ENCODE results near the gene R3HDM1. TPM values are rescaled to one million over a fixed set of nuclear protein-coding genes. Genes with fewer than 3 reads are reported as not detected.

R3HDM1 gene
- total RNA-seq, 1 donor = 12.3 TPM

- TF ChIP-seq CTCF (IDR thresholded peaks at IDR 0.05; ENCODE audit: extremely low read depth, low read depth, low read length) = no peak
- DNase-seq (ENCODE audit: insufficient read length, low spot score, missing footprints) = no peak
- no peak overlapping the region for H2AFZ ChIP-seq (ENCODE audit: low read length)
- H3K27ac ChIP-seq (ENCODE audit: low read depth, low read length) = no peak overlapping the region
- H4K20me1 ChIP-seq (ENCODE audit: insufficient read depth, low read length) = no peaks in the 10 kb centered on the region
- peaks cover 4% of the 10 kb centered on the region for H3K4me1 ChIP-seq (ENCODE audit: insufficient read depth, low read length)
- H3K36me3 ChIP-seq (ENCODE audit: insufficient read depth, low read length) = peaks cover 79% of the 10 kb centered on the region
- H3K4me2 ChIP-seq (ENCODE audit: insufficient read depth, low read length) = no peak overlapping the region
- no peak overlapping the region for H3K4me3 ChIP-seq (ENCODE audit: insufficient read depth, low read length)
- no peaks in the 10 kb centered on the region for H3K27me3 ChIP-seq (ENCODE audit: insufficient read depth, low read length)
- H3K9me3 ChIP-seq (ENCODE audit: low read depth, low read length) = no peaks in the 10 kb centered on the region
- peaks cover 8% of the 10 kb centered on the region for H3K79me2 ChIP-seq (ENCODE audit: insufficient read depth, low read length)
These were observed 242.0 kb downstream of the R3HDM1 start for GRCh38 chr2:135773319-135773718.

GRCh38 chr2:135773917-135774316 lies 242.6 kb downstream of the R3HDM1 start:
- peak; percentile 88 for DNase-seq (ENCODE audit: insufficient read length, low spot score, missing footprints)
- H3K27ac ChIP-seq (ENCODE audit: low read depth, low read length) = peak overlapping the region; percentile 3

More at GRCh38 chr2:135773917-135774316, 242.6 kb downstream of the R3HDM1 start:
- Histone ChIP-seq H3K4me1 (ENCODE audit: insufficient read depth, low read length) (peaks cover 4% of the 10 kb centered on the region), H3K4me2 (ENCODE audit: insufficient read depth, low read length) (no peak overlapping the region), H2AFZ (ENCODE audit: low read length) (no peak overlapping the region), H3K27me3 (ENCODE audit: insufficient read depth, low read length) (no peaks in the 10 kb centered on the region), H3K9me3 (ENCODE audit: low read depth, low read length) (no peaks in the 10 kb centered on the region), H3K79me2 (ENCODE audit: insufficient read depth, low read length) (peaks cover 6% of the 10 kb centered on the region), H3K4me3 (ENCODE audit: insufficient read depth, low read length) (no peak overlapping the region), H4K20me1 (ENCODE audit: insufficient read depth, low read length) (no peaks in the 10 kb centered on the region), H3K36me3 (ENCODE audit: insufficient read depth, low read length) (peaks cover 80% of the 10 kb centered on the region)
- TF ChIP-seq CTCF (IDR thresholded peaks at IDR 0.05; ENCODE audit: extremely low read depth, low read depth, low read length) = no peak

Small RNA genes lying within 50 kb of the gene (small RNA-seq; reads per million reads assigned to genes)
- gene MIR128-1 = 30.1 reads per million, percentile 95 among the genes with 10 or more reads in this experiment
- gene RNU6-512P = not detected

Other genes with a start within 250 kb of the R3HDM1 start
- 9.0 and 10.9 TPM in 2 replicates for gene ZRANB3, start 266 bp upstream of the R3HDM1 start, total RNA-seq
- gene UBXN4, start 210.4 kb downstream of the R3HDM1 start, total RNA-seq = 75.6 and 89.0 TPM in 2 replicates

All from osteoblast (primary cell).